ENCODE results near the gene FCAMR. TPM values are rescaled to one million over a fixed set of nuclear protein-coding genes. Genes with fewer than 3 reads are reported as not detected.

FCAMR gene
- polyA plus RNA-seq, 1 donor (not counting 4 experiments of a cell fraction or from before 2014, with no cell fraction given), result not detected

DNA sequence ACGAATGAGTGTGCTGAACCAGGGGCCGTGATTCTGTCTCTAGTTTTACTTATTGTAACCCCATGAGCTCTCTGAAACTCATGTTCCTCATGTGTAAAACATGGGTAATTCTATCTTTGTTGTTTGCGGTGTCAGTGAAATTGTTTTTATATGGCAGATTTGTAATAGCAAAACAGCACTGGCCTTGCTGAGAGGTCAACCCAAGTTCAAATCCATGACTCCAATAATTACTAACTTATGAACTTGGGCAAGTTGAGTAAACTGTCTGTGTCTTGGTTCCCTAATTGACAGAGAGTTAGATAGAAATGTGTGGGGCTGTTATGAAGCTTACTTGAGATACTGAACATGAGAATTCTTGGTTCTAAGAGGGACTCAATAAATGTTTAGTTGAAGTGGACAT is 44.5 kb upstream of the FCAMR start:
- no peak overlapping the region for H3K4me2 ChIP-seq (ENCODE audit: control insufficient read depth, extremely low read depth, insufficient read depth, low read depth, low read length)
- TF ChIP-seq EZH2 (IDR thresholded peaks at IDR 0.05; ENCODE audit: low read length) (no peak), CTCF (optimal IDR thresholded peaks at IDR 0.05 in 1 of 3, IDR thresholded peaks at IDR 0.05 in 1 of 3, conservative IDR thresholded peaks at IDR 0.05 in 1 of 3; ENCODE audit: extremely low read depth in 1 of 3, insufficient read depth in 2 of 3, low read length in 3 of 3) (no peak)
- H2AFZ ChIP-seq (ENCODE audit: control insufficient read depth, low read length), result no peak overlapping the region
- no peaks in the 10 kb centered on the region for H3K79me2 ChIP-seq (ENCODE audit: control insufficient read depth, insufficient read depth, low read length)
- FAIRE-seq (no peak), DNase-seq (ENCODE audit: low read depth, low spot score) (no peak)
- H3K4me3 ChIP-seq (ENCODE audit: control insufficient read depth in 2 of 3, extremely low read depth in 1 of 3, insufficient read depth in 2 of 3, low read depth in 1 of 3, low read length in 3 of 3), result no peak overlapping the region
- H3K9me3 ChIP-seq (ENCODE audit: control insufficient read depth, low read depth, low read length), result no peaks in the 10 kb centered on the region
- H3K9ac ChIP-seq (ENCODE audit: control insufficient read depth, extremely low read depth, insufficient read depth, low read length), result no peak overlapping the region
- no peaks in the 10 kb centered on the region for H3K9me1 ChIP-seq (ENCODE audit: control insufficient read depth, extremely low read depth, insufficient read depth, low read length)
- H3K27me3 ChIP-seq (ENCODE audit: control insufficient read depth, extremely low read depth, insufficient read depth, low read length), result no peaks in the 10 kb centered on the region
- peaks cover 30% of the 10 kb centered on the region for H3K4me1 ChIP-seq (ENCODE audit: control insufficient read depth, extremely low read depth, insufficient read depth, low read length)
- no peaks in the 10 kb centered on the region for H3K36me3 ChIP-seq (ENCODE audit: control insufficient read depth in 2 of 2, extremely low read depth in 1 of 2, insufficient read depth in 2 of 2, low read length in 2 of 2)
- H3K27ac ChIP-seq (ENCODE audit: control insufficient read depth, insufficient read depth, low read length), result no peak overlapping the region
- H4K20me1 ChIP-seq (ENCODE audit: control insufficient read depth, extremely low read depth, insufficient read depth, low read length), result no peaks in the 10 kb centered on the region
- dilution Hi-C loops (cut with MboI; ENCODE audit: extremely low pct_ligation_motif_present, low sequenced_read_pairs), result no loop called here

GRCh38 chr1:207013321-207014085 is 43.2 kb upstream of the FCAMR start:
- dilution Hi-C loops (cut with MboI; ENCODE audit: extremely low pct_ligation_motif_present, low sequenced_read_pairs), result no loop called here
- H3K4me1 ChIP-seq (ENCODE audit: control insufficient read depth, extremely low read depth, insufficient read depth, low read length), result peaks cover 17% of the 10 kb centered on the region
- no peaks in the 10 kb centered on the region for H3K79me2 ChIP-seq (ENCODE audit: control insufficient read depth, insufficient read depth, low read length)
- TF ChIP-seq CTCF (optimal IDR thresholded peaks at IDR 0.05 in 1 of 3, IDR thresholded peaks at IDR 0.05 in 1 of 3, conservative IDR thresholded peaks at IDR 0.05 in 1 of 3; ENCODE audit: extremely low read depth in 1 of 3, insufficient read depth in 2 of 3, low read length in 3 of 3) (no peak), EZH2 (IDR thresholded peaks at IDR 0.05; ENCODE audit: low read length) (no peak)
- no peaks in the 10 kb centered on the region for H4K20me1 ChIP-seq (ENCODE audit: control insufficient read depth, extremely low read depth, insufficient read depth, low read length)
- H3K9ac ChIP-seq (ENCODE audit: control insufficient read depth, extremely low read depth, insufficient read depth, low read length), result no peak overlapping the region
- H3K27me3 ChIP-seq (ENCODE audit: control insufficient read depth, extremely low read depth, insufficient read depth, low read length), result no peaks in the 10 kb centered on the region
- DNase-seq (ENCODE audit: low read depth, low spot score), result no peak
- H3K4me2 ChIP-seq (ENCODE audit: control insufficient read depth, extremely low read depth, insufficient read depth, low read depth, low read length), result no peak overlapping the region
- no peak overlapping the region for H3K4me3 ChIP-seq (ENCODE audit: control insufficient read depth in 2 of 3, extremely low read depth in 1 of 3, insufficient read depth in 2 of 3, low read depth in 1 of 3, low read length in 3 of 3)
- H3K36me3 ChIP-seq (ENCODE audit: control insufficient read depth in 2 of 2, extremely low read depth in 1 of 2, insufficient read depth in 2 of 2, low read length in 2 of 2), result no peaks in the 10 kb centered on the region
- H3K9me3 ChIP-seq (ENCODE audit: control insufficient read depth, low read depth, low read length), result no peaks in the 10 kb centered on the region
- H3K9me1 ChIP-seq (ENCODE audit: control insufficient read depth, extremely low read depth, insufficient read depth, low read length), result no peaks in the 10 kb centered on the region
- FAIRE-seq, result no peak
- no peak overlapping the region for H2AFZ ChIP-seq (ENCODE audit: control insufficient read depth, low read length)
- no peak overlapping the region for H3K27ac ChIP-seq (ENCODE audit: control insufficient read depth, insufficient read depth, low read length)

Measured in keratinocyte (primary cell).